H9 (cell line): ENCODE results near the gene C20orf204. TPM values are rescaled to one million over a fixed set of nuclear protein-coding genes. Genes with fewer than 3 reads are reported as not detected.

Experiments
- DNase-seq: peaks from one replicate; pipeline ENCODE4 v3.0.0-alpha.2; 2017
- H2AFZ ChIP-seq: one replicate; pipeline ENCODE4 v1.6.1; 2013; ENCODE audit warnings: mild to moderate bottlenecking, low read length, control low read depth, moderate library complexity
- H2AK5ac ChIP-seq: 2 replicates; pipeline ENCODE4 v1.6.1; 2013; ENCODE audit warnings: low read length, control low read depth, mixed read lengths; ENCODE audit not compliant: insufficient read length
- H2BK120ac ChIP-seq: one replicate; pipeline ENCODE4 v1.6.1; 2013; ENCODE audit warnings: low read depth, mild to moderate bottlenecking, low read length, control low read depth, inconsistent platforms; ENCODE audit not compliant: poor library complexity, severe bottlenecking
- H2BK12ac ChIP-seq: 2 replicates; pipeline ENCODE4 v1.6.1; 2013; ENCODE audit warnings: low read length, control low read depth, mixed read lengths, low read depth; ENCODE audit not compliant: insufficient read length
- H2BK15ac ChIP-seq: 2 replicates; pipeline ENCODE4 v1.6.1; 2013; ENCODE audit warnings: low read depth, low read length, control low read depth
- H2BK20ac ChIP-seq: one replicate; pipeline ENCODE4 v1.6.1; 2013; ENCODE audit warnings: low read depth, mild to moderate bottlenecking, low read length, control low read depth, inconsistent platforms; ENCODE audit not compliant: poor library complexity, severe bottlenecking
- H2BK5ac ChIP-seq: 2 replicates; pipeline ENCODE4 v1.6.1; 2013; ENCODE audit warnings: low read length, control low read depth, mixed read lengths; ENCODE audit not compliant: insufficient read length
- H3K14ac ChIP-seq: 2 replicates; pipeline ENCODE4 v1.6.1; 2013; ENCODE audit warnings: low read length, control low read depth; ENCODE audit not compliant: insufficient read depth
- H3K18ac ChIP-seq: 2 replicates; pipeline ENCODE4 v1.6.1; 2013; ENCODE audit warnings: low read depth, mild to moderate bottlenecking, mixed read lengths, low read length, control low read depth; ENCODE audit not compliant: insufficient read length
- H3K23ac ChIP-seq: 2 replicates; pipeline ENCODE4 v1.6.1; 2013; ENCODE audit warnings: low read length, control low read depth, mixed read lengths, low read depth; ENCODE audit not compliant: insufficient read length
- H3K23me2 ChIP-seq: 2 replicates; pipeline ENCODE4 v1.6.1; 2013; ENCODE audit warnings: low read depth, mild to moderate bottlenecking, mixed read lengths, low read length, control low read depth; ENCODE audit not compliant: insufficient read length, poor library complexity, severe bottlenecking
- H3K27ac ChIP-seq: 2 replicates; pipeline ENCODE4 v1.5.1; 2013; ENCODE audit warnings: low read length, control low read depth, mixed read lengths, low read depth; ENCODE audit not compliant: insufficient read length
- H3K27me3 ChIP-seq: 2 replicates; pipeline ENCODE4 v1.6.1; 2013; ENCODE audit warnings: low read length, control low read depth, inconsistent platforms; ENCODE audit not compliant: insufficient read depth
- H3K4ac ChIP-seq: 2 replicates; pipeline ENCODE4 v1.6.1; 2013; ENCODE audit warnings: low read depth, mild to moderate bottlenecking, control low read depth, inconsistent platforms, low read length, moderate library complexity
- H3K4me1 ChIP-seq: 2 replicates; pipeline ENCODE4 v1.6.1; 2013; ENCODE audit warnings: low read length, control low read depth, inconsistent platforms; ENCODE audit not compliant: insufficient read depth
- H3K4me2 ChIP-seq: 2 replicates; pipeline ENCODE4 v1.6.1; 2013; ENCODE audit warnings: low read length, control low read depth, mixed read lengths; ENCODE audit not compliant: insufficient read length, insufficient read depth
- H3K56ac ChIP-seq: 2 replicates; pipeline ENCODE4 v1.6.1; 2013; ENCODE audit warnings: low read depth, mild to moderate bottlenecking, mixed read lengths, low read length, control low read depth; ENCODE audit not compliant: insufficient read length
- H3K79me1 ChIP-seq: 2 replicates; pipeline ENCODE4 v1.6.1; 2013; ENCODE audit warnings: low read depth, mild to moderate bottlenecking, moderate library complexity, low read length, control low read depth, inconsistent platforms; ENCODE audit not compliant: insufficient read depth, poor library complexity, severe bottlenecking
- H3K79me2 ChIP-seq: 2 replicates; pipeline ENCODE4 v1.6.1; 2013; ENCODE audit warnings: low read length, control low read depth, inconsistent platforms; ENCODE audit not compliant: insufficient read depth
- H3K9ac ChIP-seq: 2 replicates; pipeline ENCODE4 v1.6.1; 2013; ENCODE audit warnings: low read length, control low read depth, mixed read lengths; ENCODE audit not compliant: insufficient read length; ENCODE audit errors: extremely low read depth
- H3K9me3 ChIP-seq: one replicate; pipeline ENCODE4 v1.6.1; 2013; ENCODE audit warnings: low read depth, low read length, inconsistent platforms; ENCODE audit not compliant: control insufficient read depth
- H3T11ph ChIP-seq: one replicate; pipeline ENCODE4 v1.6.1; 2013; ENCODE audit warnings: mild to moderate bottlenecking, low read length, control low read depth, inconsistent platforms
- H4K20me1 ChIP-seq: one replicate; pipeline ENCODE4 v1.6.1; 2013; ENCODE audit not compliant: control insufficient read depth, insufficient read length, insufficient read depth
- H4K5ac ChIP-seq: 2 replicates; pipeline ENCODE4 v1.6.1; 2013; ENCODE audit warnings: low read depth, mild to moderate bottlenecking, mixed read lengths, low read length, control low read depth; ENCODE audit not compliant: insufficient read length
- H4K8ac ChIP-seq: replicated peaks from 2 replicates; pipeline ENCODE4 v1.6.1; 2013; ENCODE audit warnings: low read length, control low read depth, mixed read lengths, low read depth; ENCODE audit not compliant: insufficient read length
- H4K91ac ChIP-seq: 2 replicates; pipeline ENCODE4 v1.6.1; 2013; ENCODE audit warnings: low read depth, mild to moderate bottlenecking, moderate library complexity, mixed read lengths, low read length, control low read depth; ENCODE audit not compliant: insufficient read length
- H3K27ac Mint-ChIP-seq, 3 experiments: 2 replicates in 2 of 3; 3 replicates in 1 of 3; pipeline ENCODE4 v1.8.0; 2020 to 2021; ENCODE audit warnings: mixed read lengths in 3 of 3, mild to moderate bottlenecking in 1 of 3, moderate library complexity in 1 of 3
- H3K27me3 Mint-ChIP-seq: 2 replicates; pipeline ENCODE4 v1.8.0; 2021; ENCODE audit warnings: low read depth, mild to moderate bottlenecking, moderate library complexity, mixed read lengths
- H3K36me3 Mint-ChIP-seq, 3 experiments: 2 replicates in 2 of 3; 3 replicates in 1 of 3; pipeline ENCODE4 v1.8.0; 2020 to 2021; ENCODE audit warnings: low read depth in 3 of 3, mixed read lengths in 3 of 3; ENCODE audit not compliant: insufficient read depth in 1 of 3
- H3K4me1 Mint-ChIP-seq, 2 experiments: 2 replicates each; pipeline ENCODE4 v1.8.0; 2020; ENCODE audit warnings: mixed read lengths in 2 of 2
- H3K4me3 Mint-ChIP-seq, 2 experiments: 2 replicates in 1 of 2; 3 replicates in 1 of 2; pipeline ENCODE4 v1.8.0; 2020 to 2021; ENCODE audit warnings: mild to moderate bottlenecking in 2 of 2, mixed read lengths in 2 of 2, moderate library complexity in 1 of 2
- H3K9me3 Mint-ChIP-seq, 2 experiments: 2 replicates in 1 of 2; 3 replicates in 1 of 2; pipeline ENCODE4 v1.8.0; 2020; ENCODE audit warnings: mild to moderate bottlenecking in 2 of 2, mixed read lengths in 2 of 2, moderate library complexity in 1 of 2
- WGBS: extraction: QIAGEN DNeasy Blood & Tissue Kit; methylation state at CpG from one replicate; pipeline ENCODE4 v1.1.7; 2013; ENCODE audit warnings: missing lambda C conversion rate, low lambda C conversion rate, mixed read lengths; ENCODE audit not compliant: insufficient read length; ENCODE audit errors: extremely low coverage; 5-methylcytosine and 5-hydroxymethylcytosine counted together
- total RNA-seq: library from RNA; stranded (reverse); gene quantifications from 2 replicates; pipeline ENCODE4 v1.2.1, GENCODE V29; 2021
- TF ChIP-seq, protein P1 (sequence below): fragments of 200-600 bp; sonication (generic); conservative IDR thresholded peaks from 3 replicates; pipeline ENCODE4 v1.8.0; 2021; ENCODE audit warnings: antibody characterized with exemption, mild to moderate bottlenecking

Gene C20orf204
- total RNA-seq, 1 experiment from 2014 or later, result 2.2 TPM

DNA sequence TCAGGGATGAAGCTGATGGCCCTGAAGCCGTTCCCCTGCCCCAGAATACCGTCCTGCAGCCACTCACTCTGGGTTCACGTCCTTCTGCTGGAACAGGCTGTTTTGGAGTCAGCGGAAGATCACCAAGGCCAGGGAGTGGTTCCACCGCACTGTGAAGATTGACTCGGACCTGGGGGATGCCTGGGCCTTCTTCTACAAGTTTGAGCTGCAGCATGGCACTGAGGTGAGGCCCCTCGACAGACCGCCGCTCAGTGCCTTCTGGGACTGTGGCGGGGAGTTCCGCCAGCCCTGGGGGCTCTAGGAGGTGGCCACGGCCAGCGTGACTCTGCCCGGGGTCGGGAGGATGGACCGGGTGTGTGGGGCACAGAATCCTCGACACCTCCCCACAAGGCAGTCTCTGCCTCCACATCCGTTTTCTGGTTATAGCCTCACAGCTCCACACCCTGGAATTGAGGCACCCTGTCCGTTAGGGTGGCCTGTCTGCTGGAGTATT lies 4.1 kb upstream of the C20orf204 start:
- no peak overlapping the region for H2BK12ac ChIP-seq
- H3K9ac ChIP-seq, result no peak overlapping the region
- H2AK5ac ChIP-seq, result no peak overlapping the region
- H3K9me3 Mint-ChIP-seq, result no peaks in the 10 kb centered on the region
- H3K4me1 ChIP-seq, result no peaks in the 10 kb centered on the region; the same call in 1 of the 2 replicates
- no peak overlapping the region for H4K8ac ChIP-seq
- H3K79me2 ChIP-seq, result no peaks in the 10 kb centered on the region
- no peak overlapping the region for H3K4me3 Mint-ChIP-seq
- no peaks in the 10 kb centered on the region for H3K9me3 ChIP-seq
- TF ChIP-seq, protein P1, sequence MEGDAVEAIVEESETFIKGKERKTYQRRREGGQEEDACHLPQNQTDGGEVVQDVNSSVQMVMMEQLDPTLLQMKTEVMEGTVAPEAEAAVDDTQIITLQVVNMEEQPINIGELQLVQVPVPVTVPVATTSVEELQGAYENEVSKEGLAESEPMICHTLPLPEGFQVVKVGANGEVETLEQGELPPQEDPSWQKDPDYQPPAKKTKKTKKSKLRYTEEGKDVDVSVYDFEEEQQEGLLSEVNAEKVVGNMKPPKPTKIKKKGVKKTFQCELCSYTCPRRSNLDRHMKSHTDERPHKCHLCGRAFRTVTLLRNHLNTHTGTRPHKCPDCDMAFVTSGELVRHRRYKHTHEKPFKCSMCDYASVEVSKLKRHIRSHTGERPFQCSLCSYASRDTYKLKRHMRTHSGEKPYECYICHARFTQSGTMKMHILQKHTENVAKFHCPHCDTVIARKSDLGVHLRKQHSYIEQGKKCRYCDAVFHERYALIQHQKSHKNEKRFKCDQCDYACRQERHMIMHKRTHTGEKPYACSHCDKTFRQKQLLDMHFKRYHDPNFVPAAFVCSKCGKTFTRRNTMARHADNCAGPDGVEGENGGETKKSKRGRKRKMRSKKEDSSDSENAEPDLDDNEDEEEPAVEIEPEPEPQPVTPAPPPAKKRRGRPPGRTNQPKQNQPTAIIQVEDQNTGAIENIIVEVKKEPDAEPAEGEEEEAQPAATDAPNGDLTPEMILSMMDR, result no peak
- H3K27ac Mint-ChIP-seq, result no peak overlapping the region; a peak in 1 of 7 replicates
- H3K56ac ChIP-seq, result no peak overlapping the region
- H3K4me2 ChIP-seq, result no peak overlapping the region
- no peaks in the 10 kb centered on the region for H3K27me3 Mint-ChIP-seq
- H2AFZ ChIP-seq, result no peak overlapping the region
- H3K23me2 ChIP-seq, result no peaks in the 10 kb centered on the region
- H3K36me3 Mint-ChIP-seq, result peaks cover 24 to 71% (median 55%) of the 10 kb centered on the region in 3 experiments
- H4K91ac ChIP-seq, result no peak overlapping the region
- no peak overlapping the region for H3K23ac ChIP-seq
- no peak overlapping the region for H2BK15ac ChIP-seq
- no peak overlapping the region for H3K18ac ChIP-seq
- H3T11ph ChIP-seq, result no peak overlapping the region
- H3K4ac ChIP-seq, result no peak overlapping the region
- no peaks in the 10 kb centered on the region for H3K27me3 ChIP-seq
- no peak overlapping the region for H4K5ac ChIP-seq
- no peak overlapping the region for H2BK20ac ChIP-seq
- DNase-seq, result no peak
- no peaks in the 10 kb centered on the region for H3K79me1 ChIP-seq
- H4K20me1 ChIP-seq, result no peaks in the 10 kb centered on the region
- no CpG with 5 or more reads among the region's 19 CpGs for WGBS
- H3K14ac ChIP-seq, result no peak overlapping the region
- H3K27ac ChIP-seq, result no peak overlapping the region
- peaks cover 17 to 19% of the 10 kb centered on the region in 2 experiments for H3K4me1 Mint-ChIP-seq
- no peak overlapping the region for H2BK120ac ChIP-seq
- no peak overlapping the region for H2BK5ac ChIP-seq
